Measurements from ENCODE around the gene PARD3B.

The PARD3B gene

GRCh38 chr2:204776781-204777559, 231.7 kb downstream of the PARD3B start:
- ATAC-seq (ENCODE audit: low read depth) (no peak), DNase-seq (ENCODE audit: low spot score) (no peak)
- Histone ChIP-seq H3K4me1 (ENCODE audit: insufficient read depth, poor library complexity, severe bottlenecking) (no peaks in the 10 kb centered on the region), H3K36me3 (ENCODE audit: low read depth) (no peaks in the 10 kb centered on the region), H3K4me3 (ENCODE audit: severe bottlenecking) (no peak overlapping the region), H3K9me3 (ENCODE audit: severe bottlenecking) (no peaks in the 10 kb centered on the region), H3K27ac (ENCODE audit: poor library complexity, severe bottlenecking) (no peak overlapping the region), H3K27me3 (ENCODE audit: insufficient read depth, poor library complexity, severe bottlenecking) (no peaks in the 10 kb centered on the region)
- no peak for TF ChIP-seq CTCF (IDR thresholded peaks at IDR 0.05; ENCODE audit: poor library complexity, severe bottlenecking)

GRCh38 chr2:204779771-204780170, 234.5 kb downstream of the PARD3B start:
- no peaks in the 10 kb centered on the region for H3K36me3 ChIP-seq (ENCODE audit: low read depth)
- H3K9me3 ChIP-seq (ENCODE audit: severe bottlenecking), result no peaks in the 10 kb centered on the region
- ATAC-seq (ENCODE audit: low read depth) (no peak), DNase-seq (ENCODE audit: low spot score) (no peak)
- H3K27ac ChIP-seq (ENCODE audit: poor library complexity, severe bottlenecking), result no peak overlapping the region
- no peak for TF ChIP-seq CTCF (IDR thresholded peaks at IDR 0.05; ENCODE audit: poor library complexity, severe bottlenecking)
- no peaks in the 10 kb centered on the region for H3K27me3 ChIP-seq (ENCODE audit: insufficient read depth, poor library complexity, severe bottlenecking)
- no peak overlapping the region for H3K4me3 ChIP-seq (ENCODE audit: severe bottlenecking)
- no peaks in the 10 kb centered on the region for H3K4me1 ChIP-seq (ENCODE audit: insufficient read depth, poor library complexity, severe bottlenecking)

DNA sequence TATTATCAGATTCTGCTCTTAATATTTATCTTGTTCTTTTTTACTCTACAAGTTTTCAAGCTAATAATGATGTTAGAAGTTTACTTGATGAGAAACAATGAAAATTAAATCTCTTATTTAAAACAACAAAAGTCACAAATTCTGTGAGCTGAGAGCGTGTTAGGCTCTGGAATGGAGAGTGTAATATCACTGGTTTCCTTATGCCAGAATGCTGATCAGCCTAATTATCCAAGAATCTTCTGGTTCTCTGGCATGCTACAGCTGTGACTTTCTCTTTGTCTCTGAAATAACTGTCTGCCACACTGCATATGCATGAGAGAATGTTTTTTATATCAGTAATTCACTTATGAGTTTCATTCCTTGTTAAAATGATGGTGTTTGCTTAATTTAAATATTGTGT, 236.7 kb downstream of the PARD3B start:
- no peak for ATAC-seq (ENCODE audit: low read depth)
- TF ChIP-seq CTCF (IDR thresholded peaks at IDR 0.05; ENCODE audit: poor library complexity, severe bottlenecking), result no peak
- Histone ChIP-seq H3K27ac (ENCODE audit: poor library complexity, severe bottlenecking) (no peak overlapping the region), H3K4me1 (ENCODE audit: insufficient read depth, poor library complexity, severe bottlenecking) (no peaks in the 10 kb centered on the region), H3K27me3 (ENCODE audit: insufficient read depth, poor library complexity, severe bottlenecking) (no peaks in the 10 kb centered on the region), H3K36me3 (ENCODE audit: low read depth) (no peaks in the 10 kb centered on the region), H3K9me3 (ENCODE audit: severe bottlenecking) (no peaks in the 10 kb centered on the region), H3K4me3 (ENCODE audit: severe bottlenecking) (no peak overlapping the region)
- DNase-seq (ENCODE audit: low spot score), result no peak

- Histone ChIP-seq H3K27ac (ENCODE audit: poor library complexity, severe bottlenecking) (no peak overlapping the region), H3K27me3 (ENCODE audit: insufficient read depth, poor library complexity, severe bottlenecking) (no peaks in the 10 kb centered on the region), H3K36me3 (ENCODE audit: low read depth) (no peaks in the 10 kb centered on the region), H3K4me3 (ENCODE audit: severe bottlenecking) (no peak overlapping the region), H3K4me1 (ENCODE audit: insufficient read depth, poor library complexity, severe bottlenecking) (no peaks in the 10 kb centered on the region), H3K9me3 (ENCODE audit: severe bottlenecking) (no peaks in the 10 kb centered on the region)
- no peak for TF ChIP-seq CTCF (IDR thresholded peaks at IDR 0.05; ENCODE audit: poor library complexity, severe bottlenecking)
- DNase-seq (ENCODE audit: low spot score) (no peak), ATAC-seq (ENCODE audit: low read depth) (no peak)
These were observed 244.8 kb downstream of the PARD3B start for GRCh38 chr2:204790076-204790475.

DNA sequence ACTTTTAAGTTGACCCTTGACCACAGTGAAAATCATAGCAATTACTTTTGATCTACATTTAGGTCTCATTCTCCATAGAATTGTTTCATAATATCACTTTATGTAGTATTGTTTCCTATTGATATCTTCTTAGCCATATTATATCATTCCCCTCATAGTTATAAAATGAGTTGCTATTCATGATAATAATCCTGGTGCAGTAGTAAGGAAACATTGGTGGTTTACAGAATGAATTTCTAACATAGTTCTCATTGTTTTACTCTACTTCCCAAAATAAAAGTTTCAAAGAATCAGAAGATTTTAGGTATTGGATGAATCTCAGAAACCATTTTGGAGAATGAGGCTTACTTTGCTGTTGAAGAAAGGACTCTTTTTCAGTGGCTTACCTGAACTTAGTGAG, 246.0 kb downstream of the PARD3B start:
- DNase-seq (ENCODE audit: low spot score), result no peak
- ATAC-seq (ENCODE audit: low read depth), result no peak
- Histone ChIP-seq H3K4me3 (ENCODE audit: severe bottlenecking) (no peak overlapping the region), H3K4me1 (ENCODE audit: insufficient read depth, poor library complexity, severe bottlenecking) (no peaks in the 10 kb centered on the region), H3K27me3 (ENCODE audit: insufficient read depth, poor library complexity, severe bottlenecking) (no peaks in the 10 kb centered on the region), H3K27ac (ENCODE audit: poor library complexity, severe bottlenecking) (no peak overlapping the region), H3K9me3 (ENCODE audit: severe bottlenecking) (no peaks in the 10 kb centered on the region), H3K36me3 (ENCODE audit: low read depth) (no peaks in the 10 kb centered on the region)
- TF ChIP-seq CTCF (IDR thresholded peaks at IDR 0.05; ENCODE audit: poor library complexity, severe bottlenecking), result no peak
